ENCODE measurements around the gene ARHGAP40. TPM values are rescaled to one million over a fixed set of nuclear protein-coding genes. Genes with fewer than 3 reads are reported as not detected.

ARHGAP40 gene
- total and polyA plus RNA-seq, 2 of the 13 experiments (the other 11 are each of a cell fraction or from before 2014, with no cell fraction given): 0.75 to 2.1 TPM

GRCh38 chr20:38601216-38602184, at the start of gene ARHGAP40 (continued):
- TF ChIP-seq USF2 (IDR thresholded peaks at IDR 0.05; ENCODE audit: low read depth, low read length): no peak
- no peak for TF ChIP-seq USF2 (CRISPR knock-in tag; IDR thresholded peaks at IDR 0.05; ENCODE audit: borderline replicate concordance)
- peak; percentile 63; the same call in 1 of the 2 replicates for TF ChIP-seq ZNF691 (CRISPR knock-in tag; IDR thresholded peaks at IDR 0.05; ENCODE audit: borderline replicate concordance, low read depth)
- no peak for TF ChIP-seq E2F1 (CRISPR knock-in tag; IDR thresholded peaks at IDR 0.05)
- TF ChIP-seq GLI4 (CRISPR knock-in tag; IDR thresholded peaks at IDR 0.05; ENCODE audit: borderline replicate concordance): no peak
- TF ChIP-seq ZNF562 (CRISPR knock-in tag; IDR thresholded peaks at IDR 0.05; ENCODE audit: borderline replicate concordance): no peak
- TF ChIP-seq SMARCE1 (IDR thresholded peaks at IDR 0.05; ENCODE audit: borderline replicate concordance): no peak
- no peak for TF ChIP-seq ZNF256 (CRISPR knock-in tag; conservative IDR thresholded peaks at IDR 0.05)
- no peak for TF ChIP-seq HDAC6 (IDR thresholded peaks at IDR 0.05; ENCODE audit: low read depth, low read length)
- no peak for TF ChIP-seq IKZF5 (CRISPR knock-in tag; IDR thresholded peaks at IDR 0.05)
- TF ChIP-seq, protein P1, sequence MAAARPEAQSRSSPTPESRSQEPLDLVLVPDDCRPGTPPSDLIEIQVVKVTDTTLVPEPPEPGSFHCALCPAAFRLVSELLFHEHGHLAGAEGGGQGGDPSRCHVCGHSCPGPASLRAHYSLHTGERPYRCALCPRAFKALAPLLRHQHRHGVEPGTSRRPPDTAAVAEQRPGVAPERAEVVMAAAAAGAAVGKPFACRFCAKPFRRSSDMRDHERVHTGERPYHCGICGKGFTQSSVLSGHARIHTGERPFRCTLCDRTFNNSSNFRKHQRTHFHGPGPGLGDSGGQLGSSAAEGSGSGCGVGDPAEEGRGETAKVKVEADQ (CRISPR knock-in tag; IDR thresholded peaks at IDR 0.05; ENCODE audit: borderline replicate concordance): no peak
- no peak for TF ChIP-seq ZSCAN22 (CRISPR knock-in tag; IDR thresholded peaks at IDR 0.05)
- no peak for TF ChIP-seq ZNF670 (CRISPR knock-in tag; IDR thresholded peaks at IDR 0.05; ENCODE audit: borderline replicate concordance)
- TF ChIP-seq ZNF432 (CRISPR knock-in tag; IDR thresholded peaks at IDR 0.05; ENCODE audit: borderline replicate concordance): no peak
- no peak for TF ChIP-seq CBX1 (IDR thresholded peaks at IDR 0.05; ENCODE audit: low read depth)
- TF ChIP-seq THYN1 (CRISPR knock-in tag; IDR thresholded peaks at IDR 0.05; ENCODE audit: borderline replicate concordance, low read depth): no peak
- no peak for TF ChIP-seq NCOR1 (IDR thresholded peaks at IDR 0.05; ENCODE audit: borderline replicate concordance, low read length)
- no peak for TF ChIP-seq NFATC3 (CRISPR knock-in tag; IDR thresholded peaks at IDR 0.05)
- peak; percentile 54; the same call in 1 of the 2 replicates for TF ChIP-seq MEIS2 (CRISPR knock-in tag; IDR thresholded peaks at IDR 0.05)
- no peak for TF ChIP-seq ZNF260 (CRISPR knock-in tag; IDR thresholded peaks at IDR 0.05; ENCODE audit: borderline replicate concordance, low read depth)
- no peak for TF ChIP-seq NCOA5 (CRISPR knock-in tag; IDR thresholded peaks at IDR 0.05)
- no peak for TF ChIP-seq HNRNPUL1 (IDR thresholded peaks at IDR 0.05; ENCODE audit: low read depth, low read length)
- TF ChIP-seq RARG (CRISPR knock-in tag; IDR thresholded peaks at IDR 0.05; ENCODE audit: low read depth): no peak
